GM08714 (cell line): ENCODE measurements around the gene NPBWR2.

Source experiments
- H3K4me3 ChIP-seq: fragments of 200-500 bp; sonication (Bioruptor generic); 2 replicates; pipeline ENCODE4 v1.5.1; 2014; ENCODE audit warnings: mild to moderate bottlenecking, low read length, inconsistent platforms
- ZNF274 ChIP-seq: IDR thresholded peaks from 2 replicates; pipeline ENCODE4 v1.6.1; 2012; ENCODE audit warnings: mild to moderate bottlenecking, low read depth, low read length

NPBWR2 gene

DNA sequence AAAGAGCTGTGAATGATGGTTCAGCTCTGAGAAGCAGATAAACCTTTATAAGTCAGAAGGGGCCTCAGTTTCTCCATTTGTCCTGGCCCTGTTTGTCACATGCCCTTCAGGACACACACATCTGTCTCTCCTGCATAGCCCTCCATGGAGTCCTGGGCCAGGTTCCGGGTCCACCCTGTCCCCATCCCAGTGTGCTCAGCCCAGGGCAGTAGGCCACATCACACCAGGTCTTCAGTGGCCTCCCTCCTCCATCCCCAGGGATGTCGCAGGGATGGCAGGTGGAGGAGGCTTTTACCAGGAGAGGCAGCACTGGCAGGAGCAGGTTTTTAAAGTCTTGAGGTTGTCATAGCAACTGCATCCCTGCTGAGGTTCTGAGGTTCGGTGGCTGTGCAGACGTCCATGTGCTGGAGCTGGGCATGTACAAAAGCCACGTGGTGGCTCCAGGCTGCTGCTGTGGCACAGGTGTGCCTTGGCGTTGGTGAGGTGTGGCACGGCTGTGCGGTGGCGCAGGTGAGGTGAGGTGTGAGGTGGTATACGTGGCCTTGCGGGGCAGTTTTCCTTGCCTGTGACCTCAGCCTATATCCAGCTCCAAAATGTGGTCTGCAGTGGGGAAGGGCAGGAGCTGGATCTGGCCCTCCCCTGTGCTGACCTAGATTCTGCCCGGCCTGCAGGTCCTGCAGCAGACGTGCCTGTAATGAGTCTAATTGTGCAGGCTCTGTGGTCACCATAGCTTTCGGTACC is 8.0 kb upstream of the NPBWR2 start:
- no peak for TF ChIP-seq ZNF274
- H3K4me3 ChIP-seq: no peak overlapping the region

DNA sequence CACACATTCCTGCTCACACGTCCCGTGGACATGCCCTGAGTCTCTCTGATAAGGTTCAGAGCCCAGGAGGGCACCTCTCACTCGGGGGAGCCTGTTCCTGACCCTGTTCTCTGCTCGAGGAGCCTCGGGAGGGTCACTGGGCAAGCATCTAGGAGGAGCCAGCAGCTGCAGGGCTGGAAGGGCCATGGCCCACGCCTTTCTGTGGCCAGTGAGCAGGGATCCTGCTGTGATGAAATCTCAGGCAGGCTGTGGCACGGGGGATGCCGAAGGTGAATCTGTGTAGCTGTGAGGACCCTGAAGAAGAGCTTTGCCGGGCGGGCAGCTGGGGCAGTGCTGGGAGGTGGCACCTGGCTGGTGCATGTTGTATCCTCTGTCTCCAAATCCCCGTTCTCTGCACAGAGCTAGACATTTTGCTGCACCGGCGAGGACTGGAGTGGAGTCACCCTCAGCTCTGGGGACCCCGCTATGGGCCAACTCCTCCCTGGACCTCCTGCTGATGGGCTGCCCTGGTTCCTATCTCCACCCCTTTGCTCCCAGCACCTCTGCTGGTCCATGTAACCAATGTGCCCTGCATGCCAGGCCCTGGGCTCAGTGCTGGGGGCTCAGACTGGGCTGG is 7.1 kb upstream of the NPBWR2 start:
- no peak for TF ChIP-seq ZNF274
- no peak overlapping the region for H3K4me3 ChIP-seq

DNA sequence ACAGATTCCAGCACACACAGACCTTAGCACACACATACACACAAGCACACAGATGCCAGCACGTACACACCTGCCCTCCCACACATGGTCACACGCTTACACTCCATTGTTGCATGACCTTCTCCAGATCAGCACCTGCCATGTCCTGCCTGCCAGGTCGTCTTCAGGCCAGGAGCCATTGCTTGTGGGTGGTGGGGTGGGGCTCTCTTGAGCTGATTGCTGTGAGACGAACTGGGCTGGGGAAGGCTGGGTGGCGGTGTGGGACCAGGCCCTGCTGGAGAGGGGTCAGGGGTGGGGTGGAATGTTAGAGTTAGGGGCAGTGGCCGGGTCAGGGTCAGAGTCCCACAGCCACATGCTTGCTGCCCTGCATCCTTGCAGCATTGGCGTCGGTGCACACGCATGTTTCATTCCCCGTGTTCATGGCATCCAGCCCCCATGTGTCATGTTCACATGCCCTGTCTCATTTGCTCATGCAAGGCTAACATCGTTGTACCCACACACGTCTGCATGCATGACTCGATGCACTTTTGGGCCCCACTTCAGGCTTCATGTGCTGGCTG is 6.5 kb upstream of the NPBWR2 start:
- no peak for TF ChIP-seq ZNF274
- H3K4me3 ChIP-seq: no peak overlapping the region

DNA sequence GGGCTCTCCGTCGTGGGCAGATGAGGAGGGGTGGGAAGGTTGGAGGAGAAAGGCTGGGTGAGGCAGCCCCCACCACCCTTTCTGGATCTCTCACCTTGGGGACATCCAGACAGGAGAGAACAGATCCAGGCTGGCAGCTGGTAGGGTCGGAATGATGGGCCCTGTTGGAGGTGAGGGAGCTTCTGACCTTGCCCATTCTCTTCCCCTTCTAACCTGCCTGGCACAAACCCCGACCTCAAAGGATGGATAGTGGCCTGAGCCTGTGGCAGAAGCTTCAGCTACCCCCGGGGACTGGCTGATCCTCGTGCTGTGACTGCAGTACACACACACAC is 6.0 kb upstream of the NPBWR2 start:
- TF ChIP-seq ZNF274: no peak
- H3K4me3 ChIP-seq: no peak overlapping the region

DNA sequence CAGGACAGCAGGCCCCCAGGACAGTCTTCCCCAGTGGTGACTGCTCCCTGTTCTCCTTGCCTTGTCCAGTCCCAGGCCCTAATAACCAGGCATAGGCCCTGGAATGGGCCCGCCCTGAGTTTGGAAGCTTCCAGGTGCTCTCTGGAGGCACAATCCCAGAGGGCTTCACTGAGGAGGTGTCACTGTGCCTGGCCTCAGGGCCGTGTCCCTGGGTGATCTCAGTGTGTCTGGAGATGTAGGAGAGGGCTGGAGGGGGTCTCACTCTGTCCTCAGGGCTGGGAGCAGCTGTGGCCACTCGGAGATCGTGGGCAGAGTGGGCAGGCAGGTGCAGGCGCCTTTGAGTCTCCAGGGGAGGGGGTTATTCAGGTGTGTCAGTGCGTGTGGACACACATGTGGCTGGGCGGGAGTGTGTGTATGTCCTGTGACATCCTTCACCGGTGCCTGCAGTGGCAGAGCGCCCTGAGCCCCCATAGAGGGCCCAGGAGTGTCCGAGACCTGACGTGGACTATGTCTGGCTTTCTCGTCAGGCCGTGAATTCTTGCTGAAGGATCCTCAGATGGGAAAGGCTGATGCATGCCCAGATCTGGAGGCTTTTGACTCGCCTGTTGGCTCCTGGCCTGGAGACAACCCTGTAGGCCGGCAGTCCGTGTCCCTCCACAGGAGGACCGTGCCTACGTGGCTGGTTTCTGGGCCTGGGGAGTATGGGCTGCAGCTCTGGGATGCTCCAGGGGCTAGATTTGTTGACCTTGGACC is 5.5 kb upstream of the NPBWR2 start:
- TF ChIP-seq ZNF274: no peak
- no peak overlapping the region for H3K4me3 ChIP-seq

DNA sequence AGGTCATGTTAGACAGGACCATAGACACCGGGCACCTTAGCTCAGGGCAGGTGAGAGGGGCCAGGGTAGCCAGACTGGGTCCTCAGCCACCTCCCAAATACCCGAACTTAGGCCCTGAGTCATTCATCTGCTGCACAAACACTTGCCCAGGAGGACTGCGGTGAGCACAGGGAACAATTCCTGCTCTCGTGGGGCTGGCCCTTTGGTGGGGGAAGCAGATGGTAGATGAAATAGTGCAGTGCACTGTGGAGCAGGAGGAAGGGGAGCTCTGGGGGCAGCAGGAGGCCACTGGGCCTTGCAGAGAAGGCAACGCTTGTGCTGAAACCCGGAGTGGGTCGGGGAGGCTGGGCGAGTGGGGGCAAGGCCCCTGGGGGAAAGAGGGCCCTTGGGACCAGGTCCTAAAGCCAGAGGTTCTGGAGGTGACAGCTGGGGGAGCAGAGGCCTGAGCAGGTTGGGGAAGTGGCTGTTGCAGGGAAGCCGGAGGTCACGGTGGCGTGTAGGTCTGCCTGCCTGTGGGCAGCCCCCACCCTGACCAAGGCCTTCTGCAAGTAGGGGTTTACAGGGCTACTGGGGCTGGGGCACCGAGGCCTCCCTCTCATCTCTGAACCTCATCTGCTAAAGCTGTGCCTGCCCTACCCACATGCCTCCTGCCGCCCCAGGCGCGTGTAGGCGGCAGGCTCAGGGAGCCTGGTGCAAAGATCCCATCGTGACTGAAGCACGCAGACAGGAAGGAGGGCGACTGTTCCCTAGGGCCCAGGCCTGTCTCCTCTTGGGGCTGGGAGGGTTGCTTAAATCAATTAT is 4.7 kb upstream of the NPBWR2 start:
- no peak overlapping the region for H3K4me3 ChIP-seq
- TF ChIP-seq ZNF274: no peak

DNA sequence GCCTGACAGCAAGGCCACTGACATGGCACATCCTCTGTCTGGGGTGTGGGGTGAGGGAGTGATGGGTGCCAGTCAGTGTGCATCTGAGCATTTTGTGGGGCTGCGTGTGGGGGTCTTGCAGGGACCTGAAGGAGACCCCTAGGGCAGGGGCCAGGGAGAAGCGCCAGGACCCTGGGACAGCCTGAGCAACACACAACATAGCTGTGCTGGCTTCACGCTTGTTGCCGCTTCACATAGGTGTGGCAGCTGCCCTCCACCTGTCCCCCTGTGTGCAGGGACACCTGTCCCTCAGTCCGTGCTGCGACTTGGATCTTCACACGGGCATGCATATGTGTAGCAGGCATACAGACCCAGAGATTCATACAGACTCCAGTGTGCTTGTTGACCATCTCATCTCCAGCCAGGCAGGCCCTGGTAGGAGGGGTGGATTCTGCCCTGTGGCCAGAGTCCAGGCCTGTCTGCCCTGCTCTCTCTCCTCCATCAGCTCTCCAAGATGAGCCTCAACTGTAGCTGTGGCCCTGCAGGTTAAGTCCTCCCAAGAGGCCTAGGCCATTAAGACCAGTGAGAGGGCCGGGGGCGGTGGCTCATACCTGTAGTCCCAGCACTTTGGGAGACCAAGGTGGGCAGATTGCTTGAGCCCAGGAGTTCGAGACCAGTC is 3.2 kb upstream of the NPBWR2 start:
- TF ChIP-seq ZNF274: no peak
- H3K4me3 ChIP-seq: no peak overlapping the region

DNA sequence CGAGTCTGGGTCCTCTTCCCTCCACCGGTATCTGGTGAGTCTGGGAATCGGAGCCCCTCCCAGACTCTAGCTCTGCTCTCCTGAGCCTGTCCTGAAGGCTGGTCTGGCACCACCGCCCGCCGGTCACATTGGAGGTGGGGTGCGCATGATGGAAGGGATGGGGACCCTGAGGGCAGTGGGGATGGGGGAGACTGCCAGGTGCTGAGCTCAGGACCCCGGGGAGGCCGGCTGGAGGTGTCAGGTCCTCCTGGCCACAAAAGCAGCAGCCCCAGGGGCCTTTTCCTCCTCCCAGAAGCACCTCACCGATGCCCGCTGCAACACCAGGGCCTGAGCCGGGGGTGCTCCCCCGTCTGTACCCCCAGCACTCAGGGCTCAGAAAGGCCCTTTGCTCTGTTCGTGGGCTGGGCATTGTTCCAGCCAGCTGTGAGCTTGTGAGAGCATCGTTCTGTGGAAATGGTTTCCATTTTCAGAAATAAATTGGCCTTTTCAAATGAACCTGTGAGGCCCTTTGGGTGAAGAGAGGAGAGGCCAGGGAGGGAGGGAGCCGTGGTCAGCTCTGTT is 2.5 kb upstream of the NPBWR2 start:
- H3K4me3 ChIP-seq: no peak overlapping the region
- TF ChIP-seq ZNF274: no peak

DNA sequence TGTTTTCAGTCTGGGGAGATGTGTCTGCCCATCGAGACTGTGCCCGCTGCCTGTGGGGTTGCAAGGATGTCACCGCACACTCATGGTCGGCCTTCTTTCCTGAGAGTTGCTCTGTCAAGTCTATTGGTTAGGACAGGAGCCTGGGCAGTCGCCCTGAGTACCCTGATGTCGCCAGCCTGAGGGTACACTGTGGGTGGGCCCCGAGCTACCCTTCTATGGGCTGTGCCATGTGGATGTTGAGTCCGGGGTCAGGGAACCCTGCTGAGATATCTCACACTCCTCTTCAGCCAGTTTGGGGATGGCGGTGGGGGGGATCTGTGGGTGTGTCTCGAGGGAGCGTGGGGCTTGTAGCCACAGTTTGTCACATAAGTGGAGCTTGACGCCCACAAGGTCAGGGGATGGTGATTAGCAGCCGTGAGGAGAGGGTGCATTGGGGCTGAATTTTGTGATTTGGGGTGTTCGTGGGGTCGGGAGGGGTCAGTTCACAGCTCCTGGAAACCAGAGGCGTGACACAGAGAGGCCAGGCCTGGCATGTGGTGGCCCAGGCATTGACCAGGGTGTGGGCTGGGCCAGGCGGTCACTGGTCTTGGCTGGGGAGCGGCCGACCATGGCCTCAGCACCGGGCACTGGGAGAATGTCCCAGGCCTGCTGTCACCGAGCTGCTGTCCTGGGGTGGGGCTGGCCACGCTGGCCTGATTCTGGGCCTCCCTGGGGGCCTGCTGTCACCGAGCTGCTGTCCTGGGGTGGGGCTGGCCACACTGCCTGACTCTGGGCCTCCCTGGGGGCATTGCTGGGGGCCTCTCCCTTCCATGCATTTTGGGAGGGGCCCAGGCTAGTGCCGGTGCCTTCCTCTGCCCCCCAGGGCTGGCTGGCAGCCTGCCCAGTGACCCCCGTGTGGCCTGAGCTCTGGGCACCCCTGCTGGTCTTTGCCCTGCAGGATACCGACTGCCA is 1.6 kb upstream of the NPBWR2 start:
- no peak overlapping the region for H3K4me3 ChIP-seq
- TF ChIP-seq ZNF274: no peak

DNA sequence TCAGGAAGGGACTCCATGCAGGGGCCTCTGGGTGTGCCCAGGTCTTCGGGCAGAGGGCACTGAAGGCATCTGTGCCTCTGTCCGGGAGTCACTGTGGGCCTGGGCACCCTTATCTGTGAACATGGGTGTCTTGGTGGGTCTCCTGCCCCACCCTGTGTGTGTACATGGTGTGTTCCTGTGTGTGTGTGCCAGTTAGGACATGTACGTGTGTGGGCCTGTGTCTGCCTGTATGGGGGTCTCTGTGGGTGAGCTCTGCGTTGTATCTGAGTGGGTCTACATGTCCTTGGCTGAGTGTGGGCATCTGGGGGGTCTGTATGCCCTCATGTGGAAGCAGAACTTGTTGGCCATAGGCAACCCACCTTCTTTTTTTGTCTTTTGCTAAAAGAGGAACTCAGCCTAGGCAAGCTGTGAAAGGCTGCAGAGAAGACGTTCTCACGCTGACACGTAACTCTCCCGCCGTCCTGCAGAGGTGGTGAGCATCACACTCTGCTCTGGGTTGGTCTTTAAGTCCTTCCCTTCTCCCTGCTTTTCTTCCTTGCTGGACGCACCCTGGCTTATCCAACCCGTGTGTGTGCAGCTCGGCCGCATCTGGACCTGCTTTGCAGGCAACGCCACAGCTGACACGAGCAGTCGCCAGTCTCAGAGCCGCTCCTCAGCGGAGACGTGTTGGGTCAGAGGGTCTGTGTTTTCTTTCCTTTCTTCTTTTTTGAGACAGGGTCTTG is 532 bp upstream of the NPBWR2 start:
- TF ChIP-seq ZNF274: no peak
- no peak overlapping the region for H3K4me3 ChIP-seq

DNA sequence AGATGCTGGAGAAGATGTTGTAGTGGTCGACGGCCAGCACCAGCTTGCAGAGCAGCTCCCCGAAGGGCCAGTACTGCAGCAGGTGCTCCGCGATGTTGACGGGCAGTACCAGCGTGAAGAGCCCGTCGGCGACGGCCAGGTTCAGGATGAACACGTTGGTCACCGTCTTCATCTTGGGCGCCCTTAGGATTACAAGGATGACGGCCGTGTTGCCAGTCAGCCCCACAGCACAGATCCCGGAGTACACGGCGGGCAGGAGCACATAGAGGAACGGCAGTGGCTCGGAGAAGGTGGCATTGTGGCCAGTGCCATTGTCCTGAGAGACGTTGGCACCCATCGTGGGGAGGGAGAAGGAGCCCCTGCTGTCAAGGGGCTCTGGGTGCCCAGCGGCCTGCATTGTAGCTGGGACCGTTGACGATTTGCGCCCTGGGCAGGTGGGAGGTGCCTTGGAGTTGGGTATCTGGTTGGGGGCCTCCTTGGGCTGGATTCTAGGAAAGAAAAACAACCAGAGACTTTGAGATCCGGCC is 867 bp downstream of the NPBWR2 start:
- TF ChIP-seq ZNF274: no peak

More for the DNA sequence above, 867 bp downstream of the NPBWR2 start:
- H3K4me3 ChIP-seq: no peak overlapping the region
